HCT116 (cell line): Measurements from ENCODE around the gene GNRHR.
"Not testable (repeated sequence)": the region's sequence is repeated elsewhere in the genome, so short reads cannot be mapped to it uniquely, and the experiment has no call there.

Source experiments
- EGR1 ChIP-seq: IDR thresholded peaks from 2 replicates; pipeline ENCODE4 v1.6.1; 2012; ENCODE audit warnings: low read depth
- EZH2 ChIP-seq: fragments of 200-600 bp; sonication (generic); IDR thresholded peaks from 2 replicates; pipeline ENCODE4 v1.6.1; 2017; ENCODE audit warnings: antibody characterized with exemption, mixed run types
- EZH2phosphoT487 ChIP-seq: fragments of 200-600 bp; IDR thresholded peaks from 2 replicates; pipeline ENCODE4 v1.6.1; 2018; ENCODE audit warnings: antibody characterized with exemption, borderline replicate concordance
- MAX ChIP-seq: IDR thresholded peaks from 2 replicates; pipeline ENCODE4 v1.6.1; 2012
- POLR2A ChIP-seq: IDR thresholded peaks from 2 replicates; pipeline ENCODE4 v1.7.0; 2011; ENCODE audit warnings: borderline replicate concordance; ENCODE audit not compliant: insufficient read depth, insufficient read length; ENCODE audit errors: extremely low read depth
- POLR2AphosphoS5 ChIP-seq: IDR thresholded peaks from 2 replicates; pipeline ENCODE4 v1.6.1; 2011; ENCODE audit warnings: mild to moderate bottlenecking, low read depth, low read length, moderate library complexity
- SP1 ChIP-seq: IDR thresholded peaks from 2 replicates; pipeline ENCODE4 v1.6.1; 2012; ENCODE audit warnings: low read depth
- ZFX ChIP-seq: fragments of 450-650 bp; IDR thresholded peaks from 2 replicates; pipeline ENCODE4 v1.6.1; 2017
- TF ChIP-seq, protein P1 (sequence below), 3 experiments: fragments of 200-600 bp in 1 of 3; sonication (generic) in 1 of 3; IDR thresholded peaks in 2 of 3; conservative IDR thresholded peaks in 1 of 3; 2 replicates each; pipeline ENCODE4 v1.5.1; 2012 to 2017; ENCODE audit warnings: low read depth in 2 of 3, low read length in 2 of 3, antibody characterized with exemption in 1 of 3, borderline replicate concordance in 1 of 3, control low read depth in 1 of 3, mild to moderate bottlenecking in 1 of 3, mixed read lengths in 1 of 3, mixed run types in 1 of 3, moderate library complexity in 1 of 3; ENCODE audit not compliant: insufficient read depth in 1 of 3
- TF ChIP-seq, protein P2 (sequence below): IDR thresholded peaks from 2 replicates; pipeline ENCODE4 v1.6.1; 2012
- TF ChIP-seq, protein P3 (sequence below): IDR thresholded peaks from 2 replicates; pipeline ENCODE4 v1.6.1; 2012; ENCODE audit warnings: low read depth

DNA sequence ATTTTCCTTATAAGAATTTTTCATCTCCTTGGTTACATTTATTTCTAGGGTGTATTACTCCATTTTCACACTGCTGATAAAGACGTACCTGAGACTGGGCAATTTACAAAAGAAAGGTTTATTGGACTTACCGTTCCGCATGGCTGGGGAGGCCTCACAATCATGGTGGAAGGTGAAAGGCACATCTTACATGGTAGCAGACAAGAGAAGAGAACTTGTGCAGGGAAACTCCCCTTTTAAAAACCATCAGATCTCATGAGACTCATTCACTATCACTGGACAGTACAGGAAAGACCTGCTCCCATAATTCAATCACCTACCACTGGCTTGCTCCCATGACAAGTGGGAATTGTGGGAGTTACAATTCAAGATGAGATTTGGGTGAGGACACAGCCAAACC, 47.5 kb downstream of the GNRHR start:
- TF ChIP-seq ZFX, POLR2A, POLR2AphosphoS5, SP1, MAX, EZH2, EZH2phosphoT487, EGR1: not testable (repeated sequence)
- TF ChIP-seq, protein P1, sequence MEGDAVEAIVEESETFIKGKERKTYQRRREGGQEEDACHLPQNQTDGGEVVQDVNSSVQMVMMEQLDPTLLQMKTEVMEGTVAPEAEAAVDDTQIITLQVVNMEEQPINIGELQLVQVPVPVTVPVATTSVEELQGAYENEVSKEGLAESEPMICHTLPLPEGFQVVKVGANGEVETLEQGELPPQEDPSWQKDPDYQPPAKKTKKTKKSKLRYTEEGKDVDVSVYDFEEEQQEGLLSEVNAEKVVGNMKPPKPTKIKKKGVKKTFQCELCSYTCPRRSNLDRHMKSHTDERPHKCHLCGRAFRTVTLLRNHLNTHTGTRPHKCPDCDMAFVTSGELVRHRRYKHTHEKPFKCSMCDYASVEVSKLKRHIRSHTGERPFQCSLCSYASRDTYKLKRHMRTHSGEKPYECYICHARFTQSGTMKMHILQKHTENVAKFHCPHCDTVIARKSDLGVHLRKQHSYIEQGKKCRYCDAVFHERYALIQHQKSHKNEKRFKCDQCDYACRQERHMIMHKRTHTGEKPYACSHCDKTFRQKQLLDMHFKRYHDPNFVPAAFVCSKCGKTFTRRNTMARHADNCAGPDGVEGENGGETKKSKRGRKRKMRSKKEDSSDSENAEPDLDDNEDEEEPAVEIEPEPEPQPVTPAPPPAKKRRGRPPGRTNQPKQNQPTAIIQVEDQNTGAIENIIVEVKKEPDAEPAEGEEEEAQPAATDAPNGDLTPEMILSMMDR (IDR thresholded peaks at IDR 0.05 in 2 of 3, conservative IDR thresholded peaks at IDR 0.05 in 1 of 3; ENCODE audit: borderline replicate concordance in 1 of 3, insufficient read depth in 1 of 3, low read depth in 2 of 3, low read length in 2 of 3), result not testable (repeated sequence)
- TF ChIP-seq, protein P2, sequence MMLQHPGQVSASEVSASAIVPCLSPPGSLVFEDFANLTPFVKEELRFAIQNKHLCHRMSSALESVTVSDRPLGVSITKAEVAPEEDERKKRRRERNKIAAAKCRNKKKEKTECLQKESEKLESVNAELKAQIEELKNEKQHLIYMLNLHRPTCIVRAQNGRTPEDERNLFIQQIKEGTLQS, result not testable (repeated sequence)
- TF ChIP-seq, protein P3, sequence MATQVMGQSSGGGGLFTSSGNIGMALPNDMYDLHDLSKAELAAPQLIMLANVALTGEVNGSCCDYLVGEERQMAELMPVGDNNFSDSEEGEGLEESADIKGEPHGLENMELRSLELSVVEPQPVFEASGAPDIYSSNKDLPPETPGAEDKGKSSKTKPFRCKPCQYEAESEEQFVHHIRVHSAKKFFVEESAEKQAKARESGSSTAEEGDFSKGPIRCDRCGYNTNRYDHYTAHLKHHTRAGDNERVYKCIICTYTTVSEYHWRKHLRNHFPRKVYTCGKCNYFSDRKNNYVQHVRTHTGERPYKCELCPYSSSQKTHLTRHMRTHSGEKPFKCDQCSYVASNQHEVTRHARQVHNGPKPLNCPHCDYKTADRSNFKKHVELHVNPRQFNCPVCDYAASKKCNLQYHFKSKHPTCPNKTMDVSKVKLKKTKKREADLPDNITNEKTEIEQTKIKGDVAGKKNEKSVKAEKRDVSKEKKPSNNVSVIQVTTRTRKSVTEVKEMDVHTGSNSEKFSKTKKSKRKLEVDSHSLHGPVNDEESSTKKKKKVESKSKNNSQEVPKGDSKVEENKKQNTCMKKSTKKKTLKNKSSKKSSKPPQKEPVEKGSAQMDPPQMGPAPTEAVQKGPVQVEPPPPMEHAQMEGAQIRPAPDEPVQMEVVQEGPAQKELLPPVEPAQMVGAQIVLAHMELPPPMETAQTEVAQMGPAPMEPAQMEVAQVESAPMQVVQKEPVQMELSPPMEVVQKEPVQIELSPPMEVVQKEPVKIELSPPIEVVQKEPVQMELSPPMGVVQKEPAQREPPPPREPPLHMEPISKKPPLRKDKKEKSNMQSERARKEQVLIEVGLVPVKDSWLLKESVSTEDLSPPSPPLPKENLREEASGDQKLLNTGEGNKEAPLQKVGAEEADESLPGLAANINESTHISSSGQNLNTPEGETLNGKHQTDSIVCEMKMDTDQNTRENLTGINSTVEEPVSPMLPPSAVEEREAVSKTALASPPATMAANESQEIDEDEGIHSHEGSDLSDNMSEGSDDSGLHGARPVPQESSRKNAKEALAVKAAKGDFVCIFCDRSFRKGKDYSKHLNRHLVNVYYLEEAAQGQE, result not testable (repeated sequence)
